ENCODE measurements around the gene APOL5. TPM values are rescaled to one million over a fixed set of nuclear protein-coding genes. Genes with fewer than 3 reads are reported as not detected.

Gene APOL5
- total RNA-seq, 1 donor from 2014 or later: not detected

- no peak for ATAC-seq
- intact Hi-C loops (cut with DNase I): no loop called here
- DNase-seq (ENCODE audit: low spot score): no peak
Measured at GRCh38 chr22:35705141-35705540, 12.5 kb upstream of the APOL5 start.

GRCh38 chr22:35708453-35708852 lies 9.2 kb upstream of the APOL5 start:
- DNase-seq (ENCODE audit: low spot score) (no peak), ATAC-seq (no peak)
- intact Hi-C loops (cut with DNase I): no loop called here

GRCh38 chr22:35708917-35709316 lies 8.8 kb upstream of the APOL5 start:
- ATAC-seq (no peak), DNase-seq (ENCODE audit: low spot score) (no peak)
- intact Hi-C loops (cut with DNase I): no loop called here

GRCh38 chr22:35711336-35711735 lies 6.3 kb upstream of the APOL5 start:
- intact Hi-C loops (cut with DNase I): no loop called here
- DNase-seq (ENCODE audit: low spot score): no peak

GRCh38 chr22:35712672-35713071 lies 5.0 kb upstream of the APOL5 start:
- ATAC-seq (no peak), DNase-seq (ENCODE audit: low spot score) (no peak)
- intact Hi-C loops (cut with DNase I): no loop called here

More at GRCh38 chr22:35711336-35711735, 6.3 kb upstream of the APOL5 start:
- ATAC-seq: no peak

- intact Hi-C loops (cut with DNase I): no loop called here
- DNase-seq (ENCODE audit: low spot score): no peak
- ATAC-seq: no peak
Measured at GRCh38 chr22:35719212-35719875, 1.7 kb downstream of the APOL5 start.

GRCh38 chr22:35721960-35722359 lies 4.3 kb downstream of the APOL5 start:
- intact Hi-C loops (cut with DNase I): no loop called here
- DNase-seq (ENCODE audit: low spot score) (no peak), ATAC-seq (no peak)

GRCh38 chr22:35725521-35725920 lies 7.8 kb downstream of the APOL5 start:
- DNase-seq (ENCODE audit: low spot score): no peak
- intact Hi-C loops (cut with DNase I): no loop called here

GRCh38 chr22:35726398-35726797 lies 8.7 kb downstream of the APOL5 start:
- intact Hi-C loops (cut with DNase I): no loop called here
- no peak for DNase-seq (ENCODE audit: low spot score)
- no peak for ATAC-seq

More at GRCh38 chr22:35725521-35725920, 7.8 kb downstream of the APOL5 start:
- no peak for ATAC-seq

- DNase-seq (ENCODE audit: low spot score) (no peak), ATAC-seq (no peak)
- intact Hi-C loops (cut with DNase I): no loop called here
Measured at GRCh38 chr22:35726933-35727332, 9.3 kb downstream of the APOL5 start.

GRCh38 chr22:35727436-35727835 lies 9.8 kb downstream of the APOL5 start:
- ATAC-seq (no peak), DNase-seq (ENCODE audit: low spot score) (no peak)
- intact Hi-C loops (cut with DNase I): no loop called here

- ATAC-seq (no peak), DNase-seq (ENCODE audit: low spot score) (no peak)
- intact Hi-C loops (cut with DNase I): no loop called here
Measured at GRCh38 chr22:35728639-35729308, 11.1 kb downstream of the APOL5 start.

GRCh38 chr22:35729309-35729698 lies 11.6 kb downstream of the APOL5 start:
- no peak for ATAC-seq
- DNase-seq (ENCODE audit: low spot score): no peak
- intact Hi-C loops (cut with DNase I): no loop called here

GRCh38 chr22:35731321-35731720 lies 13.6 kb downstream of the APOL5 start:
- no peak for DNase-seq (ENCODE audit: low spot score)
- intact Hi-C loops (cut with DNase I): no loop called here
- ATAC-seq: no peak

GRCh38 chr22:35732116-35732515 lies 14.4 kb downstream of the APOL5 start:
- intact Hi-C loops (cut with DNase I): no loop called here
- no peak for DNase-seq (ENCODE audit: low spot score)
- no peak for ATAC-seq

GRCh38 chr22:35733036-35733435 lies 15.4 kb downstream of the APOL5 start:
- intact Hi-C loops (cut with DNase I): no loop called here

GRCh38 chr22:35733791-35734516 lies 16.3 kb downstream of the APOL5 start:
- DNase-seq (ENCODE audit: low spot score): no peak
- intact Hi-C loops (cut with DNase I): no loop called here
- ATAC-seq: peak; percentile 89

More at GRCh38 chr22:35733036-35733435, 15.4 kb downstream of the APOL5 start:
- DNase-seq (ENCODE audit: low spot score) (no peak), ATAC-seq (no peak)

- ATAC-seq (peak; percentile 6), DNase-seq (ENCODE audit: low spot score) (no peak)
- intact Hi-C loops (cut with DNase I): no loop called here
Measured at GRCh38 chr22:35734517-35734827, 16.8 kb downstream of the APOL5 start.

- intact Hi-C loops (cut with DNase I): loop anchor here (5.0 kb wide), 1 partner anchor 73 kb away; no protein-coding TSS in a partner anchor
- DNase-seq (ENCODE audit: low spot score) (no peak), ATAC-seq (no peak)
Measured at GRCh38 chr22:35735542-35735941, 17.9 kb downstream of the APOL5 start.

GRCh38 chr22:35736166-35736565 lies 18.5 kb downstream of the APOL5 start:
- intact Hi-C loops (cut with DNase I): loop anchor here (5.0 kb wide), 1 partner anchor 74 kb away; no protein-coding TSS in a partner anchor
- DNase-seq (ENCODE audit: low spot score) (no peak), ATAC-seq (no peak)
